NCI-H524 treated with DMSO at 0.1 percent for 48 hours (cell line): ENCODE data around the gene AFF3.
A peak's percentile ranks its signal among the peaks of the same experiment; 100 is the strongest.
"Not testable (repeated sequence)": the region's sequence is repeated elsewhere in the genome, so short reads cannot be mapped to it uniquely, and the experiment has no call there.

ENCODE experiments used
- DNase-seq: peaks from one replicate; lab custom pipeline; 2025; lab: John Stamatoyannopoulos, UW

AFF3 gene

GRCh38 chr2:99735753-99736152, 406.6 kb downstream of the AFF3 start:
- DNase-seq, result no peak

GRCh38 chr2:99735314-99735713, 407.1 kb downstream of the AFF3 start:
- not testable (repeated sequence) for DNase-seq

- no peak for DNase-seq
Measured at GRCh38 chr2:99734236-99734635, 408.2 kb downstream of the AFF3 start.

DNA sequence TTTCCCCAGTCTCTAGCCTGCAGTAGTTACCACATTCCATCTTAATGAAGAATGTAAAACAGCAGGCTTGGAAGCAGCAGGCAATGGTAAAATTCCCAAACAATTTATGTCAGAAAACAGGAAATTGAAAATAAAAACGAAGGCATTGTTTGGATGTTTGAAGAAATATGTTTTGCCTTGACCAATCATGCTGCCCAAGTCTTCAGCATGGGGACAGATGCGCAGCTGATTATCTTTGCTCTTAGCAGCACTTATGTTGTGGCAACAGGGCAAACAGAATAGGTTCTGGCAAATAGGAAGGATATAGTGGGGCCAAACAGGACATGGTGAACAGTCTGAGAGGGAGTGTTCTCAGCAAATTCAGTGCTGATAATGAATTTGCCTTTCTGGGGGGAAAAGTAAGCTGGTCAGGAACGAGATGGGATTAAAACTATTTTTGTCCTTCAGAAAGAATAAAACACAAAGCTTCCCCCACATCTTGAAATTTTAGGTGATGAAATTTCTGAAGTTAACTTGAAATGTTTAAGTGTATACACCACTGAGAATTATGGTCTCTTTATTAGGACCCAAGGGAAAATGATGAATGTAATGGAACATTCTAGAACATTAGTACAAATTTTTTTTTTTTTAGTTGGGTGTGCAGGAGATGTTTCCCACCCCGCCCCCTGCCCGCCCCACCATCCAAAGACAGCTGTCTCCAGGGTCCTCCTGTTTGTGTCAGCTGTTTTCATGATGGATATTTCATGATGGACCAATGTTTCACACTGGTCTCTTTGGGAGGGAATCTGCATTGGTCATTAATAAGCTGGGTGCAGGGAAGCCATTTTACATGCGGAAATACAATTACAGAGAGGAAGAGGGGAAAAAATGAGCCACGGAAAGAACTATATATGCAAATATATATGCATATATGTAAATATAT, 413.0 kb downstream of the AFF3 start:
- peak; percentile 9 for DNase-seq

DNA sequence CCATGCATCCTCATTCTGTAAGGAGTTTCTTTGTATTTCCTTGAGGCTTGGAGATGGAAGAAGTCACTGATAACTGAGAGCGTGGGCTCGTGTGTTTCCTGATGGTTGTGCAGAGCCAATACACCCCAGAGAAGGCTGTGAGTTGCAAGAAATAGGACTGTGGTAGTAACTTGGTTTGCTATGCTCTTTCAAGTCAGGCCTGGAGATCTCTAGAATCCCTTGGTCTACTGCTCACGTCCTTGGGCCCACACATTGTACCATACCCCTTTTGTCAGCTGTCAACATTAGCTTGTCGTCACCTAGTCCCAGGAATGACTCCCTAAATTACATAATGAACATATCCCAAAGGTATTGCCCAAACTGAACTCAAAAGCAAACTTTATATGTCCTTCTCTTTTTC, 414.2 kb downstream of the AFF3 start:
- no peak for DNase-seq

DNA sequence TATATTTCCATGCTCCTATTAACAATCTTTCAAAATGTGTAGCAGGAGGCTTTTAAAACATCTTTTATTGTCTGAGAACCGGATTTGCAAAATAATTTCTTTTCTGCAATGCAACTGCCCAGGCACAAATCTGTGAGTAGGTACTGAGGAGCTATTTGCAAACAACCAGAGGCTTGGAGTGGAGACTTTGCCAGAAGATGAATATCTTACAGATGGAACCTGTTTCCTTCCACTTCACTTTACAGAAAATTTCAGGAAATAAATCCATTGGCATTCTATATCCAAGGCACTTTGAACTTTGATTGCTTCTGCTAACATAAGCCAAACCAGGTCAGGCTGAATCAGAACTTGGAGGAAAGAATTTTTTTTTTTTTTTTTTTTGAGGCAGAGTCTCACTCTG, 415.2 kb downstream of the AFF3 start:
- no peak for DNase-seq

DNA sequence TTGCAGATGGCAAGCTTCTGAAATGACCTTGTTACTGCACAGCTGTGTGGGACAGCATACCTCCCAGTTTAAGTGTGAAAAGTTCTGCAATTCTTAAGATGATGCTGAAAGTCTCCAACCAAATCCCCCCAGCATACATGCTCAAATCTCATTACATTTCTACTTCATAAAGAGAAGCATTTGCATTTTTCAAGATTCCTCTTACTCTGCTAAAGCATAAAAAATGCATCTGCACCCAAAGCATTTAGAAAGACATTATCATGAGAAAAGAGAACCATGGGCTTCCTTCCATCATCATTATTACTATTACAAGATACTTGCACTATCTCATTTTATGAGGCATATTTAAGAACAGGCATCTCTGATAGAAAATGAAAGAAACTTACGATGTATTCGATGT, 415.7 kb downstream of the AFF3 start:
- DNase-seq, result no peak

DNA sequence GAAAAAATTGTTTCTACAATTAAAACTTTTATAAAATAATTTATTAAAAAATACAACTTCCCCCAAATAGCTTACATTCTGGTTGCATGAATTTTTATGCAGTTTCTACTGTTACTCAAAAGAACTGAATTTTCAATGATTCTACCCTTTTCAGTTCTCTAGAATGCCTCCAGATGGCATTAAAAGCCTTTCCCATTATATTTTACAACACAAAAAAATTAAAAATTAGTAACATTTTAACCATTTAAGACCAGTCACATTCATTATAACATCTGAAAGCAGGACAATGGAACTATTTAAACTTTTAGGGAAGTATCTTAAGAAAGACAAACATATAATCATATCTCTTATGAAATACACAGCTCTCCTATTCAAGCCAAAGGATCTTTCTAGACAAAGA, 416.6 kb downstream of the AFF3 start:
- DNase-seq, result no peak

DNA sequence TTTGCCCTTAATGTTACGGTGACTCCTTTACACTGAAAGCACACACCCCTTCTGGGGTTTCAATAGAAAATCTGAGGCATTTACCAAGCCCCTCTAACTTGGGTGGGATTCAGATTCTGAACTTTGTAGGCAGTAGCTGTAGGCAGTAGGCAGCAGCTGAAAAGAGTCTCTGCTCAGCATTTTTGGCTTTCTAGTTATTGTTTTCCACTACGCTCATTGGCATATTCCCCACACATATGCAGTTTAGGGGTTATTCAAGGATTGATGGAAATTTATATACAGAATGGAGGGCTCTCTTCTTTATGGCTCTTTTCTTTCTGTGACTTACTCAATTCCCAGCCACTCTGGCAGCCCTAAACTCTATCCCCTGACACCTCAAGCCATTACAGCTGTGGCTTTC, 419.9 kb downstream of the AFF3 start:
- no peak for DNase-seq

DNA sequence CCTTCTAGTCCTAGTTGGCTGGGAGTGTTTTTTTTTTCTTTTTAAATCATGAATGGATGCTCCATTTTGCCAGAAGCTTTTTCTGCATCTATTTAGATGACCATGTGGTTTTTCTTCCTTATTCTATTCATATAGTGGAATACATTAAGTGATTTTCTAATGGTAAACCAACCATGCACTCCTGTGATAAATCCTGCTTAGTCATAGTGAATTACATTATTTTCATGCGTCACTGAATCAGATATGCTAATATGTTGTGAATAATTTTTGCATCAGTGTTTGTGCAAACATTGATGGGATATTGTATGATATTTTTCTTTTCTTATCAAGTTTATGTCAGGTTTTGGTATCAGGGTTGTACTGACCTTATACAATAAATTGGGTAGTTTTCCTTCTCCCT, 423.3 kb downstream of the AFF3 start:
- DNase-seq, result no peak

DNA sequence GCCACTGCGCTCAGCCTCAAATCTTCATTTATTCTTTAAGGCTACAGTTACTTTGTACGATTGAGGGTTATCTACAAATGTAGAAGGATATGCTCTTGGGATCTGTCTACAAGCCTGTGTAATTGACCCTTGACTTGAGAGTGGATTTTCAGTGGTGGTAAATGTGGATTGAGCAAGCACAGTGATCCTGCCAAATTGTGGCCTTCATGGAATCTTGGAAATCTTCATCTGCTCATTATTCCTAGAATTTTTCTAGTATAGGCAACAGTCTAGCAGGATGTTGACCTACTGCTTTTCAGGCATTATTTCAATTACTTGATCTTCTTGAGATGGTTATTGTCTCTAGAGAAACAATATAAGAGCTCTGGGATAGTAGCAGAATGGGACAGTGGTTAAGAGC, 426.4 kb downstream of the AFF3 start:
- no peak for DNase-seq

- no peak for DNase-seq
Measured at GRCh38 chr2:99714349-99714748, 428.0 kb downstream of the AFF3 start.

DNA sequence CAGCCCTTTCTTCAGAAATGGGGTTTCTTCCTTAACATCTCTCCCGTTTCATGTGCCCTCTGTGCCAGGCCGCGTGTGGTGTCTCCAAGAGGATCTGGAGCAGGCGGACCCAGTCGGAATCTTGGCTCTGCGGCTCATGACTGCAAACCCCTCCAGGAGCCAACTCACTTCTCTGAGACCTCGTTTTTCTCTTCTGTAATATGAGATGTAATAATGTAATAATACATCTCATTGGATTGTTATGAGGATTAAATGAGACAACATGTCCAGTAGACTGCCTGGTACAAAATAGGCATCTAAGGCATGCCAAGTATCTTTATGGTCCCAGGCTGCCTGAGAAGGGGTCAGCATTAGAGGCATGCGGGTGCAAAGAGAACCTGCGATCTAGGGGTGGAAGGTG, 431.2 kb downstream of the AFF3 start:
- DNase-seq, result no peak

GRCh38 chr2:99710721-99711120, 431.7 kb downstream of the AFF3 start:
- DNase-seq, result peak; percentile 5

DNA sequence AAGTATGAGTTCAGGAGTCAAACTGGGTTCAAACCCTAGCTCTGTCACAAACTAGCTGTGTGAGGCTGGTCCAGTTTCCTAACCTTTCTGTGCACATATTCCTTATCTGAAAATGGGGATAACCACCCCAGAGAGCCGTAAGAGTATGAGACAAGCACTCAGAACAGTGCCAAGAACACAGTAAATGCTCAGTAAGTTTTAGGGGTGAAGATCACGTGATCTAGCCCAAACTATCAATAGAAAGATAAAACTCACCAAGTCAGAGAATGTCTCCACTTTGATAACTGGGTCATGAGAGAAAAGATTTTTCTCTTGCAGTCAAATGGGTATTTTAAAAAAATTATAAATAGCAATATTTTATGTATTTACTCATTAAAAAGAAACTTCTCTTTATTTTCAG, 433.2 kb downstream of the AFF3 start:
- DNase-seq, result no peak

DNA sequence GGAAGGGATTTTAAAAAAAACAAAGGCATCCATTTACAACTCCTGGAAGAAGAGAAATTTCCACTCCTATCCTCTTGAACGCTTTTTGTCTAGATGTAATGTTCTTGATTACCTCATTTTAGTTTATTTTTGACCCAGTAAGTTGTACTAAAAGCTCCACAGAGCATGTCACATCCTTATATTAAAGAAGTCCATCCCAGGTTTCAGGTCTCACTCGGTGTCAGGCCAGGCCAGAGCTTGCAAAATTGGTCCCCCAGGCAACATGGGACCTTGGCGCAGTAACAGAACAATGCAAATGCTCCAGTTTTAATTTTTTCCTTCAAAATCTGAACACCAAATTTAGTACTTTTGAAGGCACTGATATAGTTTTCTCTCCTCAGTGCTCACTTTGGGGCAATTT, 434.2 kb downstream of the AFF3 start:
- DNase-seq, result no peak

DNA sequence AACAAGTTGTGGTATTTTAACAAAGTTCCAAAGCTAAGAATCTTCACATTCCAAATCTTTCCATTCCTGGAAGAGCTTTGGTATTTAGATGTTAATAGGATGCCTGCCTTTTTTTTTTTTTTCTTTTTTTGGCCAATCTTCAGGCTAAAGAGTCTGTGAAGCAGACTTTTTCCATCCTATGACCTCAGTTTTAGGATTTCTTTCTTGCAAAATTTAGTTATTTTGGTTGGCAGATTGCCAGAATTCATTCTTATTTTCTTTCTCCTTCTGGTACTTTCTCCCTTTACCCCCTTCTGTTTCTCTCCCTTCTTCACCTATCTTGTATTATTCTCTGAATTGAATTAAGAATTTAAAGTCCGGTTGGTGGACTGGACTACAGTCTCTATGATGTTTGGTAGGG, 434.8 kb downstream of the AFF3 start:
- no peak for DNase-seq

DNA sequence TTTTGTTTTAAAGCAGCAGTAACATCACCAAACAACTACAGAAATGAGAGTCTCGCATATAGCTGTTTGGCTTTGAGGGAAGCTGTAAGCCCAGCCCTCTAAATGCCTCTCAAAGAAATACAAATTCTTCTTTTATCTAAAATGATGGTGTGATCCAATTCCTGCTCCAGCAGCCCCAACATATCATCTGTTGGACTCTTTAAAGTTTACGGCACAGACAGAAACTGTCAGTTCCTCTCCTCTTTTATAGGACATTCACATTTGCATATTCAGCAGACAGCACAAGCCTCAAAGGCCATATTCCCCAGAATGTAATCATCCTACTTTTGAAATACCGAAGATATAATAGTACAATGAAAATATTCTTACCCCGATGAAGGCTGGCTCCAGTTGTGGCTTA, 435.7 kb downstream of the AFF3 start:
- no peak for DNase-seq

DNA sequence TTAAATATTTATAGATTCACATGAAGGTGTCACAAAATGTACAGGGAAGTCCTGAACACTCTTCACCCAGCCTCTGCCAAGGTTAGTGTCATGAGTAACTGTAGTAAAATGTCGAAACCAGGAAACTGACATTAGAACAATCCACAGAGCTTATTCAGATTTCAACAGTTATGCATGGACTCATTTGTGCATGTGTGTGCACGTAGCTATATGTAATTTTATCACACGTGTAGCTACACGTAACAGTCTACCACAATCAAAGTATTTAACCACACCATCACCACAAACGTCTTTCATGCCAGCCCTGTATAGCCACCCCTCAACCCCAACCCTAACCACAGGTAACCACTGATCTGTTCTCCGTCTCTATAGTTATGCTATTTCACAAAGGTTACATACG, 440.9 kb downstream of the AFF3 start:
- no peak for DNase-seq

DNA sequence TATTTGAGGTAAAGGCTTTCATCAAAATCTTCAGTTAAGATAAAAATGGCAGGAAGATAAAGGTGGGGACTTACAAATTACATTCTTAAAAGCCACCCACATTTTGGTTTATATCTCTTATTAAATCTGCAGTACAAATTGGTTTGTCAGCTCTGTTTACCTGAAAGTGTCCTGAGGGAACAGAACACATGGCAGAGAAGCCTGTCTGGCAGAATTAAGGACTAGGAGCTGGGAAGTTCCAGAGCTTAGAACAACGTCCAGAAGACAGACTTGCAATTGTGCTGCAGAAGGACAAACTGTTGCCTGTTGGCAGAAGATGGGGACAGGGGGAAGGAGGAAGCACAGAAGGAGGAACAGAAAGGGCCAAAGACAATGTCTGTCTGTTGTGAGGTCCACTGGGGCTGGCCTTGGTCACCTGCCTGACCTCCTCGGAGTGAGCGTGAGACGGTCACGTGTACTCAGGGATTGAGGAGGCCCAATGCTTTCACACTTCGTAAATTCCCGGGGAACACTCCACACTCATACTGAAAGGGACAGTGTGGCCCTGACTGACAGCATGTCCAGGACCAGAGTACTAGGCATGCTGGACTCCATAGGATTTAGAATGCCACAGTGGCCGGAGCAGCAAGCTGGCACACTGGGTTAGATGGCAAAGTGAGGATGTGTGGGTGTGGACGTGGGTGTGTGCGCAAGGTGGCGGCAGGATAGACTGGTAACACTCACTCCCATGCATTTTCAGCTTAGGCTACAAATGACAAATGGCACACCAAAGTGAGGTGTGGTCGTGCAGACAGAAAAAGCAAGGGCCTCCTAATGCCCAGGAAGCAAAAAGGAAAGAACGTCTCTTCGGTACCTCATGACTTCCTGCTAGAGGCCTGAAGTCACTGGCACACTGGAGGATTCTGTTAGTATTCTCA, 441.6 kb downstream of the AFF3 start:
- DNase-seq, result no peak

DNA sequence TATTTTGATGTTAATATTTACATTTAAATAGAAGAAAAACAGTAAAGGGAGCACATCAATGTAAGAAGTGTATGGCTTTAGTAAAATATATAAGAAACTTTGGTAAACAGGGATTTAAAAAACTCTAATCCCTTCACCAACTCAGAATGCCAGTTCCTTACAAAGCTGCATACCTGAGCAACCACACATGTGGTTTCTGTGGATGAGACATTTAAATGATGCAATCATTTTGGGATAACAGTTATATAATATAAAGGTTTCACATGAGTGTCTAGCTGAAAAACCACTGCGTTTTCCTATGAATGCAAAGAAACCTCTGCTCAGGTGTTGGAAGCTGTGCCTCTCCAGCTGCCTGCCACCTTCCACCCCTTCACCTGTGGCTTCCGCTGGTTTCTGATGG, 443.5 kb downstream of the AFF3 start:
- no peak for DNase-seq

DNA sequence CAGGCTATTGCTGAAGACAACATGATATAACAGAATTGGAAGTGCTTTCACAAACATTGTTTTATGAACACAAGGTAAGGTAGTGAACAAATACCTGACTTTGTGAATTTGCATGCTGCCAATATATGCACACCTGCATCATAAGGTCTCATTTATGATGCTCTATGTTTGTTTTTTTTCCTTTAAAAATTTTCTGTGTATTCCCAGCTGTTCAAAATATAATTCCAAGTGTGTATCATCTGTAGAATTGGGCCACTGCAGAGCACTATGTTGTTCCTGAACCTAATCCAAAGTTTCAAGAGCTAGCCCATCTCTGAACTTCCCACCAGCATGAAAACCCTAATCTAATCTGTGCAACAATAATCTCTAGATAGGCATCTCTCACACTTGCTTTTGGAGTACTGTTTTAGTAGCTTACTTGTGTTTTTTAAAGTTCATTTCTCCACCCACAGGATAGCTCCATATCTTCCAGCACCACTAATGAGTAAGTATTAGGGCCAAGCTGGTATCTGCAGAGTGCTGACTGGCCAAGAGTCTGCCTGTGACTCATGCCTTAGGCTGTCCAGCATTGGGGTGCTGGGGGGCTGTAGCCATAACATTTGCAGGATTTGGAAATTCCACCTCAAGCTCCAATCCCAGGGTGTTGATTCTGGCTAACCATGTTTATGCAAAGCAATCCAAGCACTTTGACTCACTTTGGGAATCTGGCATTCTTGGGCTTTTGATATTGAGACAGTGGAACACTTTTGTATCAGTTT, 444.4 kb downstream of the AFF3 start:
- no peak for DNase-seq

DNA sequence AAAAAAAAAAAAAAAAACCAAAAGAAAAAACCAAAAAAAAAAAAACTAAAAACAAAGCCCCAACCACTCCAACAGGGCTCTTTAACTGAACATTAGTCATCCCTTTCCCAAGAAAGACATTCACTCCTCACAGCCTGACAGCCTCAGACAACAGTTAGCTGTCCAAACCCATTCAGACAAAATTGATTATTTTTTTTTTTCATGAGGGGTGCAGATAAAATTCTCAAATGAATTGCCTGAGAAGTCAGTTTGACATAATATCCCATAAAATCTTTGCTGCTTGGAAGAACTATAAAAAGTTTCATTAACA, 446.5 kb downstream of the AFF3 start:
- no peak for DNase-seq
